HepG2 (cell line): Measurements from ENCODE around the gene GRAMD4. TPM values are rescaled to one million over a fixed set of nuclear protein-coding genes. Genes with fewer than 3 reads are reported as not detected.

Experiments used
- ATAC-seq: fragments of 200-7000 bp; cut with Tn5 transposase; 3 replicates; pipeline ENCODE4 v1.9.1; 2020; ENCODE audit warnings: mild to moderate bottlenecking, moderate library complexity
- BruUV-seq: library from RNA; stranded (reverse); fragments of 400-500 nt; replicated peaks from 2 replicates; lab custom pipeline; 2021; lab: Mats Ljungman, UMichigan
- CTCF ChIA-PET: fragments of 300-600 bp; formaldehyde crosslinking; extraction: SDS; loops from one replicate; lab custom pipeline; 2021; ENCODE audit warnings: low total read pairs, inconsistent platforms, low intra/inter-chr PET ratio; lab: Yijun Ruan, JAX
- POLR2A ChIA-PET: fragments of 350-600 bp; sonication (Branson Sonifier 250); formaldehyde crosslinking; loops from one replicate; lab custom pipeline; 2020; ENCODE audit warnings: antibody characterized with exemption, inconsistent platforms; lab: Yijun Ruan, JAX
- DNase-seq: peaks from one replicate; pipeline ENCODE4 v3.0.0-alpha.2; 2015; ENCODE audit warnings: low spot score
- FAIRE-seq: peaks from 3 replicates; lab custom pipeline; 2011; peaks lifted over from hg19 to GRCh38; lab: Jason Lieb, UNC
- H2AFZ ChIP-seq: one replicate; pipeline ENCODE4 v1.6.1; 2011; ENCODE audit warnings: low read length, inconsistent platforms
- H3K27ac ChIP-seq: fragments of 300-600 bp; 3 replicates; pipeline ENCODE4 v1.8.0; 2011; ENCODE audit warnings: mixed run types, mild to moderate bottlenecking, mixed read lengths, low read length, inconsistent platforms; ENCODE audit not compliant: insufficient read depth; ENCODE audit errors: extremely low read length
- H3K27me3 ChIP-seq, 2 experiments: fragments of 200-600 bp in 1 of 2; 2 replicates in 1 of 2; 3 replicates in 1 of 2; pipeline versions ENCODE4 v1.6.0 to v1.8.0; 2011; ENCODE audit warnings: low read length in 2 of 2, mild to moderate bottlenecking in 2 of 2, moderate library complexity in 2 of 2, inconsistent platforms in 1 of 2; ENCODE audit not compliant: insufficient read depth in 2 of 2, control insufficient read depth in 1 of 2
- H3K36me3 ChIP-seq, 2 experiments: fragments of 200-600 bp in 1 of 2; replicated peaks in 1 of 2; 2 replicates in 1 of 2; 3 replicates in 1 of 2; pipeline versions ENCODE4 v1.5.1 to v1.8.0; 2011; ENCODE audit warnings: low read length in 2 of 2, inconsistent platforms in 1 of 2; ENCODE audit not compliant: insufficient read depth in 2 of 2, control insufficient read depth in 1 of 2
- H3K4me1 ChIP-seq: 2 replicates; pipeline ENCODE4 v1.5.1; 2012; ENCODE audit warnings: low read length, inconsistent platforms; ENCODE audit not compliant: insufficient read depth
- H3K4me2 ChIP-seq: 2 replicates; pipeline ENCODE4 v1.6.0; 2011; ENCODE audit warnings: low read depth, low read length, inconsistent platforms
- H3K4me3 ChIP-seq, 3 experiments: fragments of 200-600 bp in 1 of 3; sonication (generic), shearing (Covaris generic) in 1 of 3; replicated peaks in 1 of 3; 2 replicates each; pipeline ENCODE4 v1.5.1; 2011 to 2016; ENCODE audit warnings: low read length in 3 of 3, inconsistent platforms in 2 of 3, low read depth in 2 of 3, mild to moderate bottlenecking in 2 of 3, control low read depth in 1 of 3, mixed read lengths in 1 of 3; ENCODE audit not compliant: insufficient read depth in 1 of 3
- H3K79me2 ChIP-seq: one replicate; pipeline ENCODE4 v1.6.1; 2011; ENCODE audit warnings: low read length, inconsistent platforms; ENCODE audit not compliant: insufficient read depth
- H3K9ac ChIP-seq: 2 replicates; pipeline ENCODE4 v1.6.0; 2011; ENCODE audit warnings: mild to moderate bottlenecking, low read depth, low read length, inconsistent platforms; ENCODE audit not compliant: insufficient read depth
- H3K9me3 ChIP-seq: 2 replicates; pipeline ENCODE4 v1.5.1; 2012; ENCODE audit warnings: mild to moderate bottlenecking, low read length
- H4K20me1 ChIP-seq: 2 replicates; pipeline ENCODE4 v1.6.0; 2011; ENCODE audit warnings: inconsistent platforms, mild to moderate bottlenecking, low read length, moderate library complexity; ENCODE audit not compliant: insufficient read depth
- CEBPB ChIP-seq: IDR thresholded peaks from 2 replicates; pipeline ENCODE4 v1.6.1; 2011; ENCODE audit warnings: low read depth, low read length, improper control_type of control experiment, borderline replicate concordance
- FOXA3 ChIP-seq: IDR thresholded peaks from 2 replicates; pipeline ENCODE4 v1.6.1; 2016; ENCODE audit warnings: missing genetic modification reagents, missing compliant biosample characterization
- HIVEP1 ChIP-seq: sonication (generic); formaldehyde crosslinking; IDR thresholded peaks from 2 replicates; pipeline ENCODE4 v1.4.0; 2020; ENCODE audit warnings: mild to moderate bottlenecking, missing genetic modification reagents
- NFE2 ChIP-seq: sonication (generic); formaldehyde crosslinking; IDR thresholded peaks from 2 replicates; pipeline ENCODE4 v1.4.0; 2020; ENCODE audit warnings: missing genetic modification reagents
- ZHX1 ChIP-seq: sonication (generic); formaldehyde crosslinking; IDR thresholded peaks from 2 replicates; pipeline ENCODE4 v1.8.1; 2022; ENCODE audit warnings: low read depth, mild to moderate bottlenecking, missing genetic modification reagents
- WGBS: methylation state at CpG from one replicate; pipeline ENCODE4 v1.1.6; 2017; ENCODE audit warnings: low lambda C conversion rate; 5-methylcytosine and 5-hydroxymethylcytosine counted together
- in situ Hi-C: cut with HindIII; loops from 2 replicates; pipeline ENCODE4 v1.10.0; 2017; ENCODE audit warnings: low pct_unique_long_range_greater_than_20kb; ENCODE audit not compliant: extremely low pct_ligation_motif_present
- intact Hi-C: fragments of 100-400 bp; cut with micrococcal nuclease; formaldehyde crosslinking; loops from one replicate; pipeline ENCODE4 v1.10.0; 2022; ENCODE audit not compliant: unreplicated experiment
- polyA plus RNA-seq, 8 experiments: library from polyadenylated mRNA; depleted of rRNA in 3 of 8; stranded (reverse) in 7 of 8; unstranded in 1 of 8; fragments of >200 nt; fragmentation: Illumina TruSeq in 4 of 8; extraction: Trizol in 4 of 8; gene quantifications; 2 replicates each; pipeline versions ENCODE4 v1.2.1 to v1.2.3, GENCODE V29; 2011 to 2016; ENCODE audit warnings: low read depth in 4 of 8, missing spikeins in 1 of 8, mixed read lengths in 1 of 8; ENCODE audit not compliant: insufficient read depth in 1 of 8
- total RNA-seq, 5 experiments: library from RNA; depleted of rRNA; stranded (reverse); fragments of >200 nt; fragmentation: Illumina TruSeq; extraction: Trizol; gene quantifications; 2 replicates each; pipeline ENCODE4 v1.2.3, GENCODE V29; 2016; ENCODE audit warnings: low read depth in 1 of 5
- TF ChIP-seq, protein P1 (sequence below): sonication (generic); formaldehyde crosslinking; IDR thresholded peaks from 2 replicates; pipeline ENCODE4 v1.5.0; 2020; ENCODE audit warnings: mild to moderate bottlenecking, missing genetic modification reagents
- TF ChIP-seq, protein P2 (sequence below): sonication (generic); formaldehyde crosslinking; IDR thresholded peaks from 2 replicates; pipeline ENCODE4 v1.5.0; 2020; ENCODE audit warnings: mild to moderate bottlenecking, missing genetic modification reagents, moderate library complexity
- TF ChIP-seq, protein P3 (sequence below), 2 experiments: sonication (generic) in 1 of 2; formaldehyde crosslinking in 1 of 2; IDR thresholded peaks; 2 replicates each; pipeline versions ENCODE4 v1.6.1 to v1.9.0; 2014 to 2022; ENCODE audit warnings: antibody characterized with exemption in 1 of 2, borderline replicate concordance in 1 of 2, inconsistent platforms in 1 of 2, low read depth in 1 of 2, missing genetic modification reagents in 1 of 2

GRAMD4 gene
- total and polyA plus RNA-seq, 2 of the 13 experiments (the other 11 are each of a cell fraction or from before 2014, with no cell fraction given), result 15.2 to 15.7 TPM

DNA sequence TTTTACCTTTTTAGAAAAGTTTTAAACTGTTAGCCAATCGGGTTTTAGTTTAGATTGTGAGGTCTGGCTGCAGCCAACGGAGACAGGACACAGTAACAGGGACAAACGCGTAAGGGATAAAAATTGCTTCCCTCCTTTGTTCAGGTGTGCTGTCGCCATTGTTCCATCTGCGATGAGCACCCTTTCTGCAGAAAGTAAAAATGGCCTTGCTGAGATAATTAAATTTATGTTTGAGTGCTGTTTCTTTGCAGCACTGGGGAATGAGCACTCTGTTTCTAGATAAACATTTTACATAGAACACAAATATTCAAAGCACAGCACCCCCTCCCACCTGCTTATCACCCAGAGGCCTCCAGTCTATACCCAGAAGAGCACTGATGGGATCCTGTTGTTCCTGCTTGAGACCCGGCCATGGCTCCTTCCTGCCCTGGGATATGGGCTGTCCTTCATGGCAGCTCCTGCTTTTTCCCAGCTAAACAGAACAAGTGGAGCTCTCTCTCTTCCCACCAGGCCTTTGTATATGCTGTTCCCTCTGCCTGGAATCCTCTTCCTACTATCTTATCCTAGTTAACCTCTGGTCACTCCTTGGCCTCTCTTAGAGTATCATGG is 48.4 kb upstream of the GRAMD4 start:
- Histone ChIP-seq H3K9me3 (peaks cover 8% of the 10 kb centered on the region; the same call in 1 of the 2 replicates), H3K79me2 (no peaks in the 10 kb centered on the region), H3K4me3 (no peak overlapping the region), H3K27ac (no peak overlapping the region), H2AFZ (no peak overlapping the region), H3K9ac (no peak overlapping the region), H4K20me1 (no peaks in the 10 kb centered on the region), H3K4me2 (no peak overlapping the region), H3K4me1 (peaks cover 36% of the 10 kb centered on the region), H3K36me3 (no peaks in the 10 kb centered on the region), H3K27me3 (peaks cover 5 to 11% of the 10 kb centered on the region in 2 experiments; a peak in 3 of 5 replicates)
- intact Hi-C loops, result loop anchor here (10.0 kb wide), 1 partner anchor 163 kb away; the partner anchor contains the start of gene CERK
- DNase-seq, result no peak
- POLR2A ChIA-PET, result no interaction called here
- FAIRE-seq, result no peak
- no peak for ATAC-seq
- in situ Hi-C loops, result loop anchor here (25.0 kb wide), 1 partner anchor 91 kb away; no protein-coding TSS in a partner anchor
- BruUV-seq, result no TSS peak
- 55% methylated on average over 7 of the region's 7 CpGs for WGBS
- CTCF ChIA-PET, result no interaction called here
- no peak for TF ChIP-seq ZHX1 (CRISPR knock-in tag)
- no peak for TF ChIP-seq HIVEP1 (CRISPR knock-in tag)
- TF ChIP-seq, protein P1, sequence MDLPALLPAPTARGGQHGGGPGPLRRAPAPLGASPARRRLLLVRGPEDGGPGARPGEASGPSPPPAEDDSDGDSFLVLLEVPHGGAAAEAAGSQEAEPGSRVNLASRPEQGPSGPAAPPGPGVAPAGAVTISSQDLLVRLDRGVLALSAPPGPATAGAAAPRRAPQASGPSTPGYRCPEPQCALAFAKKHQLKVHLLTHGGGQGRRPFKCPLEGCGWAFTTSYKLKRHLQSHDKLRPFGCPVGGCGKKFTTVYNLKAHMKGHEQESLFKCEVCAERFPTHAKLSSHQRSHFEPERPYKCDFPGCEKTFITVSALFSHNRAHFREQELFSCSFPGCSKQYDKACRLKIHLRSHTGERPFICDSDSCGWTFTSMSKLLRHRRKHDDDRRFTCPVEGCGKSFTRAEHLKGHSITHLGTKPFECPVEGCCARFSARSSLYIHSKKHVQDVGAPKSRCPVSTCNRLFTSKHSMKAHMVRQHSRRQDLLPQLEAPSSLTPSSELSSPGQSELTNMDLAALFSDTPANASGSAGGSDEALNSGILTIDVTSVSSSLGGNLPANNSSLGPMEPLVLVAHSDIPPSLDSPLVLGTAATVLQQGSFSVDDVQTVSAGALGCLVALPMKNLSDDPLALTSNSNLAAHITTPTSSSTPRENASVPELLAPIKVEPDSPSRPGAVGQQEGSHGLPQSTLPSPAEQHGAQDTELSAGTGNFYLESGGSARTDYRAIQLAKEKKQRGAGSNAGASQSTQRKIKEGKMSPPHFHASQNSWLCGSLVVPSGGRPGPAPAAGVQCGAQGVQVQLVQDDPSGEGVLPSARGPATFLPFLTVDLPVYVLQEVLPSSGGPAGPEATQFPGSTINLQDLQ (CRISPR knock-in tag), result no peak
- TF ChIP-seq, protein P2, sequence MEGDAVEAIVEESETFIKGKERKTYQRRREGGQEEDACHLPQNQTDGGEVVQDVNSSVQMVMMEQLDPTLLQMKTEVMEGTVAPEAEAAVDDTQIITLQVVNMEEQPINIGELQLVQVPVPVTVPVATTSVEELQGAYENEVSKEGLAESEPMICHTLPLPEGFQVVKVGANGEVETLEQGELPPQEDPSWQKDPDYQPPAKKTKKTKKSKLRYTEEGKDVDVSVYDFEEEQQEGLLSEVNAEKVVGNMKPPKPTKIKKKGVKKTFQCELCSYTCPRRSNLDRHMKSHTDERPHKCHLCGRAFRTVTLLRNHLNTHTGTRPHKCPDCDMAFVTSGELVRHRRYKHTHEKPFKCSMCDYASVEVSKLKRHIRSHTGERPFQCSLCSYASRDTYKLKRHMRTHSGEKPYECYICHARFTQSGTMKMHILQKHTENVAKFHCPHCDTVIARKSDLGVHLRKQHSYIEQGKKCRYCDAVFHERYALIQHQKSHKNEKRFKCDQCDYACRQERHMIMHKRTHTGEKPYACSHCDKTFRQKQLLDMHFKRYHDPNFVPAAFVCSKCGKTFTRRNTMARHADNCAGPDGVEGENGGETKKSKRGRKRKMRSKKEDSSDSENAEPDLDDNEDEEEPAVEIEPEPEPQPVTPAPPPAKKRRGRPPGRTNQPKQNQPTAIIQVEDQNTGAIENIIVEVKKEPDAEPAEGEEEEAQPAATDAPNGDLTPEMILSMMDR (CRISPR knock-in tag), result no peak
- TF ChIP-seq FOXA3 (CRISPR knock-in tag), result no peak
- TF ChIP-seq, protein P3, sequence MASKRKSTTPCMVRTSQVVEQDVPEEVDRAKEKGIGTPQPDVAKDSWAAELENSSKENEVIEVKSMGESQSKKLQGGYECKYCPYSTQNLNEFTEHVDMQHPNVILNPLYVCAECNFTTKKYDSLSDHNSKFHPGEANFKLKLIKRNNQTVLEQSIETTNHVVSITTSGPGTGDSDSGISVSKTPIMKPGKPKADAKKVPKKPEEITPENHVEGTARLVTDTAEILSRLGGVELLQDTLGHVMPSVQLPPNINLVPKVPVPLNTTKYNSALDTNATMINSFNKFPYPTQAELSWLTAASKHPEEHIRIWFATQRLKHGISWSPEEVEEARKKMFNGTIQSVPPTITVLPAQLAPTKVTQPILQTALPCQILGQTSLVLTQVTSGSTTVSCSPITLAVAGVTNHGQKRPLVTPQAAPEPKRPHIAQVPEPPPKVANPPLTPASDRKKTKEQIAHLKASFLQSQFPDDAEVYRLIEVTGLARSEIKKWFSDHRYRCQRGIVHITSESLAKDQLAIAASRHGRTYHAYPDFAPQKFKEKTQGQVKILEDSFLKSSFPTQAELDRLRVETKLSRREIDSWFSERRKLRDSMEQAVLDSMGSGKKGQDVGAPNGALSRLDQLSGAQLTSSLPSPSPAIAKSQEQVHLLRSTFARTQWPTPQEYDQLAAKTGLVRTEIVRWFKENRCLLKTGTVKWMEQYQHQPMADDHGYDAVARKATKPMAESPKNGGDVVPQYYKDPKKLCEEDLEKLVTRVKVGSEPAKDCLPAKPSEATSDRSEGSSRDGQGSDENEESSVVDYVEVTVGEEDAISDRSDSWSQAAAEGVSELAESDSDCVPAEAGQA (IDR thresholded peaks at IDR 0.05; ENCODE audit: low read depth), result no peak
- TF ChIP-seq, protein P3 (CRISPR knock-in tag; IDR thresholded peaks at IDR 0.05; ENCODE audit: borderline replicate concordance), result no peak
- TF ChIP-seq CEBPB, result no peak
- TF ChIP-seq NFE2, result no peak
